HCEC 1CT (cell line): ENCODE data around the gene ANKS1B.
"Not testable (repeated sequence)": the region's sequence is repeated elsewhere in the genome, so short reads cannot be mapped to it uniquely, and the experiment has no call there.

Source experiments
- DNase-seq: peaks from one replicate; pipeline ENCODE4 v3.0.0-alpha.2; 2017

Gene ANKS1B

DNA sequence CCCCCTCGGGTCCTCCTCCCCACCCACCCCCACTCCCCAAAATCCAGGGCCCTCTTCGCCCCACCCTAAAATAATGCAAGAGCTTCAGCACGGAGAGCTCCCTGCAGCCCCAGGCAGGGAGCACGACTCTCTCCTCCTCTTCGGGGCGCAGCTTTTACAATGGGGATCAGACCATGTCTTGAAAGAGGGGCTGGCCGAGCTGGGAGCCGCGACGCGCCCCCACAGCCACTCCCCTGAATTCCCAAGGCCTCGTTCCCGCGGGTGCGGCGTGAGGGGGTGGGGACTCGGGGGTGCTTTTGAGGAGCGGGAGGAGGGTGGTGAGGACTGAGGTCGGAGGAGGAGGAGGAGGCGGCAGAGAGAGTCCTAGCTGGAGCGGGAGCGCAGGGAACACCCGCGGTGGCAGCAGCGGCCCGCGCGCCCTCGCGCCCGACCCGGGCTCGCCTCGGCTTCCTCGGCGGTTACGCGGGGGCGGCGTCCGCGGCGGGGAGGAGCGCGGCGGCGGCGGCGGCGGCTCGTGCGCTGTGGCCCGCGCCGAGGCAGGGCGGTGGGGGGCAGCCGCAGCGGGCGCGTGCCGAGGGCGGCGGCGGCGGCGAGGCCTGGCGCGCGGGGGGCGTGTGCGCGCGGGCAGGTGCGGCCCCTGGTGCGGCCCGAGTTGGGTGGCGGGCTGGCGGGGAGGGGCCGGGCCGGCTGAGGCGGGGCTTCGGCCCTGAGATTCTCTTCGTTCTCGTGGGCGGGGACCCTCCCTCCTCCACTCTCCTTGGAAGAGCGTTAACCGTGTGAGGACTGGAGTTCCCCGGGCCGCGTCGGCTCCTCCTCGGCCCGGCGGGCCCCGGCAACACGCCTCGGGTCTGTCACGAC lies at the start of gene ANKS1B:
Gene ANKS1B (minus strand): TSS at position 666 of the 858 bp plus-strand sequence. CDS start 699 bp downstream, outside the sequence.
- DNase-seq: no peak

DNA sequence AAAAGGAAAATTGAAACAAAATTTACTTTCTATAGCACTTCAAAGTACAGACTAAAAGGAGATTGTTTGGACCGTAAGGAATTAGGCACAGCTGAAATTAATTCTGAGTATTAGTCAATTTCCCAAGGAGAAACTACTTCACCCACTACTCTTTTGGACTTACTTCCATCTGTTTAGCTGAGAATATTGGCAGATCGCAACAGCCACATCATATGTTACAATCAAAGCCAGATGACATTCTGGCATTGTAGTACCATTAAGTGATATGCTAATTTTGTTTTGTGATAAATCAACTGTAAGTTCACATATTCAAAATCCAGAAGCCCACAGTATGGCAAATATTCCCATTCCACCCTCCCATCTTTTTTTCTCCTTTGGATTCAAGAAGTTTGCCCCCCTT lies 47.1 kb upstream of the ANKS1B start:
- DNase-seq: no peak

DNA sequence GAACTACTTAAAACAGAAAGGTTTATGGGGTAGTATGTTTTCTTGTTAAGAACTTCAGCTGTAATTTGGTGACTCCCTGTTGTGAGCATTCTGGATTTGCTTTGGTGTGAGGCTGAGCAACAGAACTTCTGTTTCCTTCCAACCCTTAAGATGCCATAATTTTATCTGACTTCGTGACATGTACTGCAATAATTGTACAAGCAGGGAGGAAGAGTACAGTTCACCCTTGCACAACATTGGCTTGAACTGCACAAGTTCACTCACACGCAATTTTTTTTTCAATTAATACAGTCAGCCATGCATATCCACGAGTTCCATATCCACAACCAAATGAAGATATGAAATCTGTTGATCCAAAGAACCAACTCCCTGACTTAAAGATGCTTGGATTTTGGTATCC lies 42.9 kb upstream of the ANKS1B start:
- no peak for DNase-seq

DNA sequence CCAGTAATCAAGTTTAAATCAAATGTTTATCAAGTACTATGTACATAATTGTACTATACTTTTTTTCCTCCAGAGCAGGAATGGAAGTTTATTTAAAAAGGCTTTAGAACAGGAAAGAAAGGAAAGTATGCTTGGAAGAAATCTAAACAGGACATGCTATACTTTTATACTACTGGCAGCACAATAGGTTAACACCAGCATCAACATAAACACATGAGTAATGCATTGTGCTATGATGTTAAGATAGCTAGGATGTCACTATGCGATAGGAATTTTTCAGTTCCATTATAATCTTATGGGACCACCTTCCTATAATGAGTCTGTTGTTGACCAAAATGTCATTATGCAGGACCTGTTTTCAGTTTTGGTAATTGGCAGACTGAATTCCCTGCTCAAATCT lies 41.5 kb upstream of the ANKS1B start:
- peak; percentile 34 for DNase-seq

DNA sequence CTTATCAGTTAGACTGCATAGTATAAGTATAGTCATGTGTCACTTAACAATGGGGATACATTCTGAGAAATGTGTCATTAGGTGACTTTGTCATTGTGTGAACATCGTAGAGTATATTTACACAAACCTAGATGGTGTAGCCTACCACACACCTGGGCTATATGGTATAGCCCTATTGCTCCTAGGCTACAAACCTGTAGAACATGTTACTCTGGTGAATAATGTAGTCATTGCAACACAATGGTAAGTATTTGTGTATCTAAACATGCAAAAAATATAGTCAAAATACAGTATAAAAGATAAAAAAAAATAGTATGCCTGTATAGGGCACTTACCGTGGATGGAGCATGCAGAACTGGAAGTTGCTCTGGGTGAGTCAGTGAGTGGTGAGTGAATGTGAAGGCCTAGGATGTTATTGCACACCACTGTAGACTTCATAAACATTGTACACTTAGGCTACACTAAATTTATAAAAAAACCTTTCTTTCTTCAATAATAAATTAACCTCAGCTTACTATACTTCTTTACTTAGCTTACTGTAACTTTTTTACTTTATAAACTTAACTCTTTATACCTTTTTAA lies 40.3 kb upstream of the ANKS1B start:
- no peak for DNase-seq

DNA sequence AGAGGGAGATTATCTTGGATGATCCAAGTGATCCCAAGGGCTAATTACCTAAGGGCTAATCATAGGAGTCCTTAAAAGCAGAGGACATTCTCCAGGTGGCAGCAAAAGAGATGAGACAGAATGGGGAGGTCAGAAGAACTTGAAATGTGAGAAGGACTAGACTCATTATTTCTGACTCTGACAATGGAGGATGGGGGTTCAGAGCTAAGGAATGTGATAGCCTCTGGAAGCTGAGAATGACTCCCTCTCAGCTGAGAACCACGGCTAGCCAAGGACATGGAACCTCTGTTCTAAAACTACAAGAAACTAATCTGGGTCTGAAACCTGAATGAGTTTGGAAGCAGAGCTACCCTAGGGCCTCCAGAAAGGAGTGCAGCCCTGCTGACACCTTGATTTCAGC lies 35.6 kb upstream of the ANKS1B start:
- no peak for DNase-seq

DNA sequence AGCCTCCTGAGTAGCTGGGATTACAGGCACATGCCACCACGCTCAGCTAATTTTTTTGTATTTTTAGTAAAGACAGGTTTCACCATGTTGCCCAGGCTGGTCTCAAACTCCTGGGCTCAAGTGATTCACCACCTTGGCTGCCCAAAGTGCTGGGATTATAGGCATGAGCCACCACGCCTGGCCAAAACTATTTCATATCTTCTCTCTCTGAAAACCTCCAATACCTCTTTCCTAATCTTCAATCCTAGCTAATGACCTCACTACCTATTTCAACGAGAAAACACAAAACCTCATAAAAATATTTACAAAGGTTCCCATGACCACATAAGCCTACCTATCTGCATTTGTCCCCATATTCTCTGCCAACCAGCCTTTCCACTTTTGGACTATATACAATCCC lies 32.3 kb upstream of the ANKS1B start:
- DNase-seq: no peak

DNA sequence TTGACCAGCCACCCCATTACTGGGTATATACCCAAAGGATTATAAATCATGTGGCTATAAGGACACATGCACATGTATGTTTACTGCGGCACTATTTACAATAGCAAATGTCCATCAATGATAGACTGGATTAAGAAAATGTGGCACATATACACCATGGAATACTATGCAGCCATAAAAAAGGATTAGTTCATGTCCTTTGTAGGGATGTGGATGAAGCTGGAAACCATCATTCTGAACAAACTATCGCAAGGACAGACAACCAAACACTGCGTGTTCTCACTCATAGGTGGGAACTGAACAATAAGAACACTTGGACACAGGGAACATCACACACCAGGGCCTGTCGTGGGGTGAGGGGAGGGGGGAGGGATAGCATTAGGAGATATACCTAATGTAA lies 31.6 kb upstream of the ANKS1B start:
- DNase-seq: not testable (repeated sequence)

DNA sequence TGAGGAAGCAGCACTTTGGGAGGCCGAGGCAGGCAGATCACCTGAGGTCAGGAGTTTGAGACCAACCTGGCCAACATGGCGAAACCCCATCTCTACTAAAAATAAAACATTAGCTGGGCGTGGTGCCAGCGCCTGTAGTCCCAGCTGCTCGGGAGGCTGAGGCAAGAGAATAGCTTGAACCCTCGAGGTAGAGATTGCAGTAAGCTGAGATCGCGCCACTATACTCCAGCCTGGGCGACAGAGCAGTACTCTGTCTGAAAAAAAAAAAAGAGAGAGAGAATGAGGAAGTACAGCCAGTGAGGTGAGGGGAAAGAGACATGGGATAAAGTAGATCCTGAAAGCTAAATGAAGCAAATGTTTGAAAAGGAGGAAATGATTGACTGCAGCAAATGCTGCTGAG lies 21.1 kb upstream of the ANKS1B start:
- not testable (repeated sequence) for DNase-seq

DNA sequence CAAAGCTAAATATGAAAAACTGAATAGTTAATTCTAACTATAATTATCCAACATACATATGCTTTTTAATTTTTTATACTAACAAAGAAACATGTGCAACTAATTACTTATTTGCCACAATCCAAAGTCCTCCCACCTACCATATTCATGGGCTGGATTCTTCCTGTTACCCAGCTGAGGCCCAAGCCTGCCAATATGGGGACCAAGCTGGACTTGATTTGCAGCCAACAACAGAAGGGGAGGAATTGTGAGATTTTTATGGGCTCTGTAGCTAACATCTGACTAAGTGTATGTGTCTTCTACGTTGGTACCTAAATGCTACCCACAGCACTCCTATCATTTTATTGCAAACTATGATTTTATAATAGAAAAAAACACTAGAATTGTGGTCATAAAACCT lies 13.1 kb upstream of the ANKS1B start:
- DNase-seq: no peak

DNA sequence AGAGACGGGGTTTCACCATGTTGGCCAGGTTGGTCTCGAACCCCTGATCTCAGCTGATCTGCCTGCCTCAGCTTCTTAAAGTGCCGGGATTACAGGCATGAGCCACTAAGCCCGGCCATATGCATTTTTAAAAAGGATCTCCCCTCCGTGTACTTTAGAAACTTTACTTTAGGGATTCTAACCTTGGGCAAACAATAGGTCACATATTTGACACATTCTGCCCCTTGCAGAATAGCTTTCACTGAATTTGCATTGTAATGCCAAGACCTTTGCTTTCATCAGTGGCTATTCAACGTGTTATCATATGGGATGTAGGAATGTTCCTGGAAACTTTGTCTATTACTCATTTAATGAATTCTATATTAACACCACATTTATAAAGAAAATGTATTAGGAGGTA lies 11.4 kb upstream of the ANKS1B start:
- no peak for DNase-seq

DNA sequence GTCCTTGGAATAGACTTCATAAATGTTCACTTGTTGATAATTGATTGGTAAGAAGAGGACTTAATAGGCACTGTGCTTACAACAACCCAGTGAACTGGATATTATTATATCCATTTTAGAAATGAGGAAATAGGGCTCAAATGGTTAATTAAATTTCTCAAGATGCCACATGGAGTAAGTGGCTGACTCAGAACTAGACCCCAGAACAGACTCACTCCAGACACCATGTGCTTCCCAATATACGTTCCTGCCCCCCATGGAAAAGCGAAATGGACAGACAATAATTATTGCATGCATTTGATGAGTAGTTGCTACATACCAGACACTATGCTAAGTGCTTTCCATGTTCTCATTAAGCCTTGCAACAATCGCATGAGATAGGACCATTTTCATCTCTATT lies 895 bp upstream of the ANKS1B start:
- DNase-seq: no peak

DNA sequence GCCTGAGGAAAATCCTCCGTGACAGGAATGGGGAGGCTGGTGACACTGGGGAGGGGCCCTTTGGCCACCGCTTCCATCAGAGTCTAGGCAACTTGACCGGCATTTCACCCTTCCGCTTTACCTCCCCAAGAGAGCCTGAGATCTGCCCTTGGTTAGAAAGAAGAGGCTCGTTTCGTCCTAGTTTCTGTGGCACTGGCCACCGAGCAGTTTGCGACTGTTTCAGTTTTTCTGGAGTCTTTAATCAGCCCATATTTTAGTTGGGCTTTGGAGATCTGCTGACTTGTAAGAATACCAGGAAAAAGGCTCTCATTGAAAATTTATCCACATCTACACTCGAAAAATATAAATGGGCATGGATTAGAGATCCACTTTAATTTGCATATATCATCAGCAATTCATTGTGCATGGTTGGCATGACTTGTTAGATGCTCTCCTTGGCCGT lies 414 bp upstream of the ANKS1B start:
- DNase-seq: no peak

DNA sequence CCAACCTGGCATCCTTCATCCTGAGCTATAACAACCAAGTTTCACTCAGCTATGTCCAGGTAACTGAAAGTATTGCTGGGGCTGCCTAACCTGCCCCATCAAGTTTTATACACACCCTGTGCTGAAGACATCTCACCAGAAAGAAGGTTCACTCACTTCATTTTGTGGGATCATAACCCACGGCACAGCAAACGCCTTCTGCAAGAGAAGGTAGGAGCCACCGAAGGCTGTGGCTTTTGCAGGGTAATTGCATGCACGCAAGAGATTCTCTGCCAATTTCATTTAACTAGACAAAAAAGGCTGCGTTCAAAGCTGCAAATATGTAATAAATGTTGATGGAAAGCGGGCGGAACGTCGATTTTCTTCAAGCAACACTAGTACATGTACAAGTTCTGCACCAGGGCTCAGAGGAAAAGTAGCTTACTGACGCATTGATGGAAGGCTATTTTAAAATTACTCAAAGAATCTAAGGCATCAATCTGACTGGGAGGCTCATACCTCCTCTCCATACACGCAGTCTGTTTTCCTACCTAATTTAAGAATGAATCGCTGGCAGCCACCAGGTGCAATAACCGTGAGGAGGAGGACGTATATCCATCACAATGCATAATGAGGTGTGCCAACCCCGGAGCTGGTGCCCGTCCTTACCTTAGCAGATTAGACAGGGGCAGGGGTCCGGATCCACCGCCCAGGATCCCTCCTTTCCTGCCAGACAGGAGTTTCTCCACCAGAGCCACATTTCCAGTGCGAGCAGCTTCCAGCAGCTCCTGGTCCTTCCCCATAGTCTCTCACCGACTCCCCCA lies 1.1 kb downstream of the ANKS1B start:
- DNase-seq: no peak

DNA sequence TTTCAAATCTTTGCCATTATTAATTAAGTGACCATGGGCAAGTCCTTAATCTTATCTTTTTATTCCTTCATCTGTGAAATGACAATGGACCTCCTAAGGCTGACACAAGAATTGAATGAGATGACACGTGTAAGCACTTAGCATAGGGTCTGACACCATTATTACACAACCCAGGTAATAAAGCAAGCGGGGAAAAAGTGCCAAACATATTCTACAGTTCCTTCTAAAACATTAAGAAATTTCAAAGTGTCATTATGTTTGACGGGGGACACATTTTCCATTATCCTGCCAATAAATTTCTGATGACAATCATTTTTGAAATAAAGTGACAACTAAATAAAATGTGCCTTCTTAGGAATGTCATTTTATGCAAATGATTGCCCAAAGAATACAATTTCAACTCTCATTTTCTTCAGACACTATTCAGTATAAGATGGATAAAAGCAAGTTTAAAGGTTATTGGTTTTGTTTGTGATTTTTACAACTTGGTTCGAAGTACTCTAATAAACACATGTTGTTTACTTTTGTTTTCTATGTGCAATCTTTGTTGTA lies 3.0 kb downstream of the ANKS1B start:
- DNase-seq: no peak

DNA sequence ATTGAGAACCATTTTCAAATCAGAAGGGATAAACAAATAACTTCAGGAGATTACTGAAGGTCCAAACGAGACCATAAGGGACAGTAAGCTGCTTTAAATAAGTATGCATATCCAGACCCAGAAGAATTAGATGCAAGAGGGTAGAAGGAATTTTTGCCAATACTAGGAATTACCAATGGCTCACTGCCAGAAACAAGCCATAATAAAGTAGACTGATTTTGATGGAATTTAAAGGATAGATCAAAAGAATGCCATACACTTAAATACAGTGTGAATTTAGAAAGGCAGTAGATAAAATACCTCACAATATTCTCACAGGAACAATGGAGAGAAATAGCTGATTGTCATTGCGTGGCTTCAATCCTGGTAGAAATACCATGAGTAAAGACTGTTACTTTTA lies 5.3 kb downstream of the ANKS1B start:
- no peak for DNase-seq

DNA sequence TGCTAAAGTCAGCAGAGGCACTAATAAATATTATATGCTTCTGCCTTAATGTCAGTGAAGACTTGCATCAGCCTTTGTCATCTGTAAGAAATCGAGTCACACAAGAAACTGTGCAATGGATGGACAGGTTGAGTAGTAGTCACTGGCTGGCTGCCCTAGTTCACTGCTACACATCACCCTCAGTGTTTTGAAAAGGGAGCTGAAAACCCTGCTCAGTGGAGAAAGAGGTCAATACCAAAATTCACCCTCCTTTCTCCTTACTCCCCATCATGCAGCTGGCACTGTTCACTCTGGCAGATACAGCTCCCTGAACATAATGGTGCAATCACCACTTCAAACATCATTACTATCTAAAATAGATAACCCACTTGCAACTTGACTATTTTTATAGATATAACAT lies 6.6 kb downstream of the ANKS1B start:
- DNase-seq: no peak

DNA sequence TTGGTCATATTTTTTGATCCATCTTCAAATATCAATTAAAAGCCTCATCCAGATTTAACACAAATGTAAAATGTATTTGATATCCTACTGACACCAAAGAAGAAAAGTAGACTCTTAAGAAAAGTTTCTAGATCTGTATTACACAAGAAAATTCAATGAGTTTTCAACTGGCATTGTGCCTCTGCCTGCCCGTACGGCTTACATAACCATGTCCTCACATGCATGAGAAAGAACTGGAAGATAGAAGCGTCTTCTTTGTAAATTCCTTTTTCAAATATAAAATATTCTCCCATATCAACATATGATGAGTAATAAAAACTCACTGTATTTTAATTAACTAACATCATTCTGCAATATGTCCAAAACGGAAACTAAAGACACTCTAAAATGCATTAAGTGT lies 7.2 kb downstream of the ANKS1B start:
- DNase-seq: no peak

DNA sequence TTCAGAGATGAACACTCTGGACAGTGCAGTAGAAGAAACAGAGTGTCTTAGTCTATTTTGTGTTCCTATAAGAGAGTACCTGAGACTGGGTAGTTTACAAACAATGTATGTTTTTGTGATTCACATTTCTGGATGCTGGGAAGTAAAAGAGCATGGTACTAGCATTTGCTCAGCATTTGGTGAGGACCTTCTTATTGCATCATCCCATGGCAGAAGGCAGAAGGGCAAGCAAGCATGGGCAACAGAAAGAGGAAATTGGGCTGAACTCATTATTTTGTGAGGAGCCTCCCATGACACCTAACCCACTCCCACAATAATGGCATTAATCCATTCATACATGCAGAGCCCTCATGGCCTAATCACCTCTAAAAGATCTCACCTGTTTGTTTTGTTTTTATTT lies 8.0 kb downstream of the ANKS1B start:
- DNase-seq: no peak

DNA sequence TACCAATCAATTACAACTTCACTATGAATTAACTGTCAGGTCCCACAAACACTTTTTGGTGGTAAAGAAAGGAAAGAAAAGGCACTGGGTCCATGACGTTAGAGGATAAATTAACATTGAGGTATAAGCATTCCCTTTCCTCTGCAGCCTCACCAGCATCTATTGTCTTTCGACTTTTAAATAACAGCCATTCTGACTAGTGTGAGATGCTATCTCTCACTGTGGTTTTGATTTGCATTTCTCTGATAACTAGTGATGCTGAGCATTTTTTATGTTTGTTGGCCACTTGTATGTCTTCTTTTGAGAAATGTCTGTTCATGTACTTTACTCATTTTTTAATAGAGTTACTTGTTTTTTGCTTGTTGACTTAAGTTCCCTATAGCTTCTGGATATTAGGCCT lies 9.4 kb downstream of the ANKS1B start:
- DNase-seq: no peak

DNA sequence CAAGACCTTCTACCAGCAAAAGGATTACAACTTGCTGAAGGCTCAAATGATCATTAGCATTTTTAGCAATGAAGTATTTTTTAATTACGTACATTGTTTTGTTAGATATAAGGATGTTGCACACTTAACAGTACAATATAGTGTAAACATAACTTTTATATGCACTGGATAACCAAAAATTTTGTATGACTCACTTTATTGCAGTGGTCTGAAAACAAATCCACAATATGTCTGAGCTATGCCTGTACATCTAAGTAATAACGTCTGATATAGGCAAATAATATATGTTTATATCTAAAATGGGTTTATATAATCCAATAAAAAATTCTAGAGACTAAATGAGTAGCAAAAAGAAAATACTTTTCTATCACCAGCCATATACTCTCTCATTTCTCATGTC lies 10.6 kb downstream of the ANKS1B start:
- no peak for DNase-seq

DNA sequence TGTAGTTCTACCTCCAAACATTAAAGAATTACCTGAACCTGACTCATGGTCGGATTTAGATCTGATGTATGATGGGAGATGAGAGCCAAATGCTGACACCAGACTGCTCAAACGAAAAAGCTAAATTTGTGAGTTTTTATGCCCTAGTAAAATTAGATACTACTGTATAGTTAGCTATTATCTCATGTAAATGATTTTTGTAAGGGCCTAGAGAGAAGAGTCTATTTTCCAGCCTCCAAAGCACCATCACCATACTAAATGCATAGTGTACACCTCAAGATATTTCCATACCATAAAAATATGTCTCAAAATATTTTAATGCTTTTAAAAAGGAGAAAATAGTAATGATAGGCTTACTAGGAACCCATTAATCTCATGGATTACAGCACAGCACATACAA lies 18.3 kb downstream of the ANKS1B start:
- DNase-seq: no peak

DNA sequence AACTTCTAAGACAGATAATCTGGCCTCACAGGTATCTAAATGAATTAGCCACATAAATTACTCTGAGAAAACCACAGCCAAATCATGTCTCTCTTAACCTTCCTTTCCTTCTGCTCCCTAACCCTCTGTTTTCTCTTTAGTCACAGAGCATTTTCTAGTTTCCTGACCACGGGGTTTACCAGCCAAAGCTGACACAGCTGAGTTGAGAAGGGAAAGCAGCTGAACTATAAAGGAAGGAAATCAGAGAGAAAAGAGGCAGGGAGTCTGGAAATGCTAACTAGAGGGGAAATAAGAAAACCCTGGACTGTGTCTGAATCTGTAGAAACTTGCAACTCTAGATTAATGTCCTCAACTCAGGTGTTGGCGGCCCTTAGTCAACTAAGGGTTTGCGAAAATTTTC lies 24.4 kb downstream of the ANKS1B start:
- DNase-seq: no peak
